Left lobe of liver (tissue), 2 donors: ENCODE data around the gene BCL2. TPM values are rescaled to one million over a fixed set of nuclear protein-coding genes. Genes with fewer than 3 reads are reported as not detected.

Experiments used
- ATAC-seq: fragments of 200-7000 bp; cut with Tn5 transposase; one replicate; pipeline ENCODE4 v1.9.1; 2020; ENCODE audit warnings: mild to moderate bottlenecking, moderate library complexity
- DNase-seq: peaks from one replicate; pipeline ENCODE4 v3.0.0-alpha.2; 2020; ENCODE audit warnings: low spot score
- total RNA-seq: library from RNA; stranded (reverse); gene quantifications from one replicate; pipeline ENCODE4 v1.2.1, GENCODE V29; 2021
- donor health status: DM: no; HTN: no; CAD: no; lungs with moderate emphysema.
- donor health status: DM: no; HTN: yes; CAD: no.

The BCL2 gene
- total RNA-seq, 1 donor from 2014 or later = 1.0 TPM

DNA sequence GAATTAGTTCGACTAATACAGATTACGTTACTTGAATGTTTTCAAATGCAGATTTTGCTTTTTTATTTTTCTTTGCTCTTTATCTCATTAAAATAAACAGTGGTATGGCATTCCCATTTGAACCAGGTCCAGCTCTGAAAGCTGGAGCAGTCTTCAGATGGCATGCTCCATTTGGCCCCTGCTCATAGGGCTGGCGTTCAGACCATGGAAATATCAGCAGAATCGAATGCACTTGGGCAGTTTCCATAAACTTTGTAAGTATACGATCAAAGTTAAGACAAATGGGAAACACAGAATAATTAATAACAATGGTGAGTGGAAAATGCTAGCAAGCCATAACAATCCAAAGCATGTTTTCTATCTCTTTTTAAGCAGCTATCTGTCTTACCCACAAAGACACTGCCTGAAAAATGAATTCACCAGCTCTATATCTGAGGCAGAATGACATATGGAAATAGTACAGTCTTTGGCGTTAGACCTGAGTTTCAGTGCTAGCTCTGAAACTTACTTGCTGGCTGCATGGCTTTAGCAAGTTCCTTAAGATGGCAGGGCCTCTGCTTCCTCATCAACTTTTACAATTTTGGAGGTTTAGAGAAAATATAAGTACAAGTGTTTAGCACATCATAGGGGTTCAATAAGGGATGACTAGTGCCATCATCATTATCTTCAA is 131.6 kb downstream of the BCL2 start:
- ATAC-seq = no peak
- no peak for DNase-seq

DNA sequence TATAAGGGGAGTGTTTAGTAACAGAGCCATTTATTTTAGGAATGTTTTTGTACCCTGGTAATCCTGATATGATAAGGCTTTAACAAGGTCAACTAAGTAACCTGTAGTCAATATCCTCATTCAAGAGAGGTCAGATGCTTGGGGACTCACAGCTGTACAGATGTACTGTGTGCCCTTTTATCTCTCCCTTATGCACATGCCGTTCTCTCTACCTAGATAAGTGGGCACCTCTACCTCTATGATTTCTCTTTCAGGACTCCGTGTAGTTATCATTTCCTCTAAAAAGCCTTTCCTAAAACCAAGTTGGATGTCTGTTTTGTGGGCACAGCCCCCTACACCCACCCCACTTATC is 132.4 kb downstream of the BCL2 start:
- ATAC-seq (no peak), DNase-seq (no peak)

DNA sequence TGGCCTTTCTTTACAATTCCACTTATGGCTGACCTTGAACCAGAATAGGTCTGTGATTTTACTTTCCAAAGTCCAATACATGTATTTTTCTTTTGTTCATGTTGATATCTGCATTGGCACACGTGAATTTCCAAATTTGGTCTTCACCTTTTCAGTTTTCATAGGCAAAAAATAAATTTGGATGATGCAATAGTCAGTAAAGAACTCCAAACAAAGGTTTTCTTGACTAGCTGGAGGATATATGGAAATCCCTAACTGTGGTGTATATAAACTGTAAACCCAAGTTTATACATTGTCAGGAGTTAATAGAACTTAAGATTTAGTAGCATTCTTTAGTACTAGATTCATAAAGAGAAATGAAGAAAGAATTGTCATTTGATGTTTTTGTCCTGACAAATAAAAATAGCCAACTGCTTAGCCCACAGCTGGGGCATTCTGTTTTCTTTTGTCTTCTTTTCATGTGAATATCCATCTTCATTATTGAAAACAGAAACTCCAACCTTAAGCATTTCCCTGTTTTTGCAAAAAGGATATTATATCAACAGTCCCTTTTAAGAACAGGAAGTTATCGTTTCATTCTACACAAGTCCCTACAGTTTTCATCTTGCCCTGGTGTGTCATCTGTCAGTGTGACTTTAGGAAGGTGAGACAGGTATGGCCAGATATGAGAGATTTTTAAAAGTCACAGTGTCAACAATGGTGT is 132.9 kb downstream of the BCL2 start:
- DNase-seq (no peak), ATAC-seq (no peak)

DNA sequence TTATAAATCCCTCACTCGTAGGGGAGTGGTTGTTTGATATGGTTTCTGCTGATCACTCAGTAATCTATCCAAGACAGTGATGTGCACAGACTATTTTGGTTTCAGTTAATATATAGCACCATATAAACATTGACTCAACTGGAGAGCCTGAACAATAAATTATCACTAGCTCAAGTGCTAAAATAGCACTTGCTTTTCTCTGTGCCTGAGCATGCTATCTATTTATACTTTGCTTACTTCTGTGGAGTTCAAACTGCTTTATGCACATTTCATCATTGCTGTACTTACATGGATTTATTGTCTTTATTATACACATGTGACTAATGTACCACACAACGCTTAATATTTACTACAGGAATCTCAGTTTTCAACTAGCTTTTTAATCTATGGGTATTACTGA is 133.6 kb downstream of the BCL2 start:
- DNase-seq (no peak), ATAC-seq (no peak)

DNA sequence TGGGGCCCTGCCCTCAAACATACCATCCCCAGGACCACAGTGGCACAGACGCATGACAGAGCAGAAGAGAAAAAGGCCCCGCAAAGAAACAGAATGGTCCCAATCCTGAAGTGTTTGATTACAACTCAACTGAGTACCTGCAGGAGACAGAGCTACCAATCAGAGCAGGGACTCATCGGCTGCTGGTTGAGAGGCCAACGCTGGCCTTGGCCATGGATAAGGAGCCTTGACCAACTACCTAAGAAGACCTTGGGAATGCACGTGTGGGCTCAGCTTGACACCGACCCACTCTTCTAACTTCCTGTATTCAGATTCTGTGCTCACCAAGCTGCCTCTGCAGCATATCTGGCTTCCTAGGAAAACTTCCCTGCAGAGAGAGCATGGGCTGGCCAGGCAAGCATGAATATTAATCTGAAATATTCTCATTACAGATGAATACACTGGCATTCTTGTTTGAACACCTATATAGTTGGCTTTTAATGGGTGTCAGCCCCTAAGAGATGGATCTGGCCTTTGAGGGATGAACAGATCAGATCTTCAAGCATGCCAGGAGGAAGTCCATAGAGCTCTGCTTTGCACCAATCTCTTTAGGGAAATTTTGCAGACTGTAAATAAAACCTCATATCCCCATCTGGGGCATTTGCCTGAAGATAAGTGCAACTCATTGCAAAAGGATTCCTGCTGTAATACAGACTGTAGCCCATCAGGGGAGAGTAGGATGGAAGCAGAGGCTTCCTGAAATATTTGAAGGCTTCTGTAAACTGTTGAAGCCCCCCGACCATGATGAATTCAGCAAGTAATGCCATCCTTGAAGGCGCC is 135.4 kb downstream of the BCL2 start:
- no peak for ATAC-seq
- no peak for DNase-seq

DNA sequence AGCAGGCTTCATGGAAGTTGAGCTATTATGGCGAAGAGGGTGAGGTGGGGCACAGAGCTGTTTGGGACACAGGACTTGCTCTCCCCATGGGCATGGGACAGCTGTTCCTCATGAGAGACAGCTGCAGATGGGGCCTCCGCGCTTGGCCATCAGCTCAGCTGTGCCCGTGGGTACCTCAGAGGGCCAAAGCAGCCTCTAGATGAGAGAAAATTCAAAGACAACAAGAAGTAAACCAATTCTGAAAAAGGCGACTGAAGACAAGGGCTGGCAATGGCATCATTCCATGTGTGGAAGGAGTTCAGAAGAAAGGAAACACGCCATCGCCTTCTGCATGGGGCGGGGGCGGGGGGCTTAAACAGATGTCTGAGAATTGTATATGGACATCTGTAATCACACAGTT is 136.2 kb downstream of the BCL2 start:
- ATAC-seq (no peak), DNase-seq (no peak)

DNA sequence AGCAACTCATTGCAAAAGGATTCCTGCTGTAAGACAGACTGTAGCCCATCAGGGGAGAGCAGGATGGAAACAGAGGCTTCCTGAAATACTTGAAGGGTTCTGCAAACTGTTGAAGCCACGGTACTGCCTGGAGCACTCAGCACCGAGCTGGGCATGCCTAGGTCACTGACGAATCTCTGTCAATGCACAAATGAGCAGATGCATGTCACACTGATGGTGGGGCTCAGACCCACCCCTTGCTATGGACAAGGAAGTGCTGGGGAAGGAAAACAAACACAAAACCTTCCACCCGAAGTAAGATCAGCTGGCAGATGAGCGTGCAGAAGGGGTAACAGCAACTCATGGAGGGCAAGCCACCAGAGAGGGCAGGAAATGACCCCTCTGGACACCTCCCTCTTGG is 136.7 kb downstream of the BCL2 start:
- no peak for DNase-seq
- ATAC-seq = no peak

DNA sequence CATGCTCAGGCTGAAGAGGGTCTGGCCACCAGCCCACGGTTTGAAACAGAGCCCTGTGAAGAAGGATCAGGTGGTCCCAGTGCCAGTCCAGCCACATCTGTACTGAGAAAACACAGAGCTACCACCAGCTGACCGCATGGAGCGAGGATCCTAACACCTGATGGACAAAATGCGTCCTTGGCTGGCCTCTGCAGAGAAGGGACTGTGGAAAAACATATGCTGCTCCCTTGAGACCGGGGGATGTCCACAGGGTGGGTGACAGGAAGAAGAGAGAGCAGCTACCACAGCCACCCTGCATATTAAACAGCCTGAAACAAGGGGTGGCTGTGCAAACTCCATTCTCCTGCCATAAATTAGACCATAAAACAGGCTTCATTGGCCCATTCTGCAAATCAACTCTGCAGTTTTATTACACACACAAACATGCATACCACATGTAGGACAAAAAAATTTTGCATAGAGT is 137.2 kb downstream of the BCL2 start:
- DNase-seq = no peak
- ATAC-seq = no peak

DNA sequence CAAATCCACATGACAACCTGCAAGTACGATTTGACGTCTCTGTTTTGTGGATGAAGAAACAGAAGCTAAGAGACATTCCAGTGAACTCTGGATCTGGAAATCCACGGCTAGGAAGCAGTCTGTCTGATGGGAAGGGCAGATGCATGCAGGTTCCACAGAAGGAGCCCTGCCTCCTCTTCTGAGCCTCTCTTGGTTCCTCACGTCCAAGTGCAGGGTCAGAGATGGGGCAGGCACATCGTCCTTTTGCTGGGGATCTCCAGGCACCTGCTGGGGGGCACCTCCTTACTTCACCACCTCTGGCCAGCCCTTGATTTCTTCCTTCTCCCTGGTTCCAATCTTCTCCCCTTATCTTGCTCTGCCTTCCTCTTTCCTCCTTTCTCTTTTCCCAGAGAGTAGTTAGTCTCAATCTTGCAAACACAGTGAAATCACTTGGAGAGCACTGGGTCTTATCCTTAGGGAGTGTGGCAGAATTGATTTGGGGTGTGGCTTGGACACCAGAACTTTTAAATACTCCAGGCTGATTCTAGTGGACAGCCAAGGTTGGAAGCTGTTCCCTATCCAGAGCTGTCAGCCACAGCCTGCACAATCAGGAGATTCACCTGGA is 137.8 kb downstream of the BCL2 start:
- no peak for ATAC-seq
- DNase-seq = no peak

DNA sequence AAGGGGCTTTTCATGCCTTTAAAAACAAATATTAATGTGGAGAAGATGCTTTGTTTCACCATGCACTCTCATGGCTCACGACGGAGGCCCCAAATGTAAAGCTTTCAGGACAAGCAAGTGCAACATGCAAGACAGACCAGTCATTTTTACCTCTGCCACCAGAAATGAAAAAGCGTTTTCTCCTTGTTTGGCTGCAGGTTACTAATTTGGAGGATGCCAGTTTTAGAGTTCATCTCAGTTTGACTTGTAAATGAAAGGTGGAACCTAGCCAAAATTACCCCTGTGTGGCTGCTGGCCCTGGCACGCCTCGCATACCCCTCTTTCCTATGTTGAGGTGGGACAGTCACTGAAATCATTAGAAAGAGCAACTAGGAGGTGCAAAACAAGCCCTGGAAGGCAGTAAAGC is 138.6 kb downstream of the BCL2 start:
- no peak for DNase-seq
- no peak for ATAC-seq

DNA sequence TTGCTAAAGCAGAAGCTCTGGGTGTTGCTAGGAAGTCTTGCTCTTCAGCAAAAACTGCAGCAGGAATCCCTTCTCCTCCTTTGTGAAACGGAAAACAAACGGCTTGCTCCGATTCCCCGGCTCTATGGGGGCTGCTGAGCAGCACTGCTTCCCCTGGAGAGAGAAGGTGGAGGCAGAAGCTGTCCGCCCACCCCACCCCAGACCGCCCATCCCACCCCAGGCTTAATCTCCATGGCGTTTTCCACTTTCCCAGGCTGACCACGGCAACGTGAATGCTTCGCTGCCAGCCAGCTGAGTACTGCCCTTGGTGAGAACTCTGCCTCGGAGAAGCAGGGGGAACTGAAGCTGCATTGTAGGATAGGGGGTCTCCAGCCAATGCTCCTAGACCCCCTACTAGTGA is 139.2 kb downstream of the BCL2 start:
- no peak for DNase-seq
- no peak for ATAC-seq

DNA sequence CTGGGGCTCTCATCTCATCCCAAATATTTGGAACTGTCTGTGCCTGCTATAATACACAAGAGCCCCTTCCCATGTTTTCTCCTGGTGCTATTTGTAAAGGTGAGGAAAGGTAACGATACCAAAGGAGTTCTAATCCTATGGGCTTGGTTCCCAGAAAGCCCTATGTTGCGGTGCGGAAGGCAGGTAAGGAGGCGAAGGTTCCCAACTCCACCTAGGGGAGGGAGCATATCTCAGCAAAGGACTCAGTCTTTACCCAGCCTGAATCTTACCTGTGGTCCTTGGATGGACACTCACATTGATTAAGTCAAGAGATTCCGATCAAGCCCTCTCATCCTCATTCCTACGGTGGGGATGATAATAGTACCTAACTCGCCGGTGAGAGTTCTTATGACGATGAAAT is 140.1 kb downstream of the BCL2 start:
- no peak for DNase-seq
- no peak for ATAC-seq

DNA sequence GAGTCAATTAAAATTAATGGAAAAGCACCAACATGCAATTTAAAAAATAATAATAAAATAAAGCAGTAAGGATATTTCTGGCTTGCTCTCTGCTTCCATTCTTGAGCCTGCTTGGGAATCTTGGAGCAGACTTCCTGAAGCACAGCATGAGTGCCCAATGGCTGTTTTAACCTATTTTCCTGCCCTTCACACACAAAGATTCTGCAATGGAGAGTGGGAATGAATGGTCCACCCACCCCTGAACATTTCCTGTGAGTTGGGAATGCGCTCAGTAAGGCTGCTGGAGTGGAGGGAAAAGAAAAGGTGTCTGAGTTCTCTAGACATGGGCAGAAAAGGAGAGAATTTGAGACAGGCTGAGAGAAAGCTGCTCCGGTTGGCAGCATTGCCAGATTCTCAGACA is 140.6 kb downstream of the BCL2 start:
- ATAC-seq (no peak), DNase-seq (no peak)

DNA sequence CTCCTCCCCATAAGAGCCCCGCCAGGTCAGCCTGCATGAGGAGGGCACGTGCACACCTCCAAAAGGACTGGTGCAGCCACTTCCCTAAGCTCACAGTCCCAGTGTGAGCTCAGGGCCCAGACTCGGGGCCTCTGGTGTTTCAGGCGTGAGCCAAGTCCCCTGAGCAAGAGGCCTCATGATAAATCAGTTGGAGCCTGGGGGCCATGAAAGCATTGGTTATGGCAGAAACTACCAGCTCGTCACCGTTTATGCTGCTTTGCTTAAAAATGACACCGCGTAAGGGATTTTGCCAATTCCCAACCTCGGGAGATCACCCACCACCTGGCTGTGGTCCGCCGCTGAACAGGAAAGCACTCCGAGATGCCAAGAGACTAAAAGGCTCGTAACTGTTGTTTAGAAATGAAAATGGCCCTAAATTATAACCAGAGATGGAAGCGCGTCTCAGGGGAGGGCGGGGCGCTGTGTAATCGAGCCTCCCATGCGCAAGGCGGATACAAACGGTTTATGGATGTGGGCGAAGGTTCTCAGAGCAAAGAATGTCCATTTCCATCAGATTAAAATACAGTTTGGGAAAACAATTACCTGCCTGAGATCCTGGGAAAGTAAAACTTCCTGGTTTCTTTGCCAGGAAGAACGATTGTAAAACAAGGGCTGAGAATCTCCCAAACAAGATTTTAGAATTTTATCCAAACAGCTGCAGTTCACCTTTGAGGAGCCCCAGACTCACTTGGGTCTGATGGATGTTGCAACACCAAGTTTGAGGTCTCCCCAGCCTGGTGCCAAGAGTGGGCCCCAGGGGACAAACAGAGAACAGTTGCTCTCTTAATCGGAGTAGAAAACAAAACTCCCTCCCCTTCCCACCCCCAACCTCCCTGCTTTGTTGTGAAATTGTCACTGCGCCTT is 141.4 kb downstream of the BCL2 start:
- no peak for ATAC-seq

DNA sequence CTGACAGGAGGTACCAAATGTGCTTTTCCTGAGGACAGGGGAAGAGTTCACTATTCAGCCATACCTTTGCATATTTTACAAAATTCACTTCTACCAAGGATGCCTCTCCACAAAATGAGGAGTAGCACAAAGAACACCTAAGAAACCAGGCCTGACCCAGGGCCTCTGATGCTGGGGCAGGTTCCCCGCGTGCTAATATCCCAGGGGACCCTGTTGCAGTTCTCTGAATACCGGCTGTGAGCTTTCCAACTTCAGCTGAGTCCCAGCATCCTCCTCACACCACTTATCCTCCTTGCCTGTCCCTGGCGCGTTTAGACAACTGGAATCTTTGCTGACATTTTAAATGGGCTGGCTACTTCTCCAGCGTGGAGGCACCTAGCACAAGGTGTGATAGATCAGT is 142.3 kb downstream of the BCL2 start:
- no peak for ATAC-seq
- no peak for DNase-seq

More for the DNA sequence above, 141.4 kb downstream of the BCL2 start:
- DNase-seq = no peak

DNA sequence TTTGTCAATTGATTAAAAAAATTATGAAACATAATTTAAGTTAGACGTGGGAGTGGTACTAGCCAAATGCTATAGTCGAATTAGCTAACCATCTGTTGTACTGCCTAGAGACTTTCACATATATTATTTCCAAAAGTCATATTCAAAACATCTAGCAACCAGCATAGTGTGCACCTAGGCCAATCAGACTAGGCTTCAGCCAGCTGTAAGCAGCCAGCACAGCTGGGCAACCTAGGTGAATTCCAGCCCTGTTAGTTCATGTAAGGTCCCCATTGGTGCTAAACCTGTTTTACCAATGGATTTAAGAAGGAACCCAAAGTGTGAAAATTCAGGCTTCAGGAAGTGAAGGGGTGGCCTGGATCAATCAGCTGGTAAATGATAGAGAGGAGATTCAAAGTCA is 144.3 kb downstream of the BCL2 start:
- no peak for DNase-seq
- ATAC-seq = no peak

DNA sequence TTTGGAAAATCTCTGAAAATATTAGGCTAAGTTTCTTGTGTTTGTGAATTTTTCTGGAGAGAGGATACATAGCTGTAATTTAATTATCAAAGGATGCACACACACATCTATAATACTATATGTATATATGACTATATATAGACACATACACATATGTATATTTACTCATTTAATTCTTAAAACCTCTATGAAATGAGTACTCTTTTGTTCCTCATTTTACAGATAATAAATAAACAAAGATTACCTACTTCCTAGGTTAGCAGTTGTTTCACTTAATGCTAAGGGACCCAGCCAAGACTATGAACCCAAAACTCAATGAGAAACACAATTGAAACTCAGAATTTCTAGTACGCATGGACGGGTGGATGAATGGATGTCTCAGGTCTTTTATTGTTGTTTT is 145.6 kb downstream of the BCL2 start:
- DNase-seq (no peak), ATAC-seq (no peak)

DNA sequence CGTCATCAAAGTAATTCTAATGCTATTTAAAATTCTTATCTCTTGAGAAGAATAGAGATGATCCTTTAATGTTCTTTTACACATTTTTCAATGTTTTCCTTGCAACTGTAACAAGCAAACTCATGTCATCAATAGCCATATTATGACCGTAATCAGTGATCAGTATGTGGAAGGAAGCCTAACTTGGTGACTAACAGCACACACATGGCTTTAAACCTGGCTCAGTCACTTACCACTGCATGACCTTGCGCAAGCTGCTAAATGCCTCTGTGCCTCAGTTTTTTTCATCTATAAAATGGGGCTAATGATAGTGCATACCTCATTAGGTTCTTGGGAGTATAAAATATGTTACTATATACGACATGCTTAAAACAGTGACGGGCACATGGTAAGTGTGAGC is 149.7 kb downstream of the BCL2 start:
- DNase-seq = no peak

DNA sequence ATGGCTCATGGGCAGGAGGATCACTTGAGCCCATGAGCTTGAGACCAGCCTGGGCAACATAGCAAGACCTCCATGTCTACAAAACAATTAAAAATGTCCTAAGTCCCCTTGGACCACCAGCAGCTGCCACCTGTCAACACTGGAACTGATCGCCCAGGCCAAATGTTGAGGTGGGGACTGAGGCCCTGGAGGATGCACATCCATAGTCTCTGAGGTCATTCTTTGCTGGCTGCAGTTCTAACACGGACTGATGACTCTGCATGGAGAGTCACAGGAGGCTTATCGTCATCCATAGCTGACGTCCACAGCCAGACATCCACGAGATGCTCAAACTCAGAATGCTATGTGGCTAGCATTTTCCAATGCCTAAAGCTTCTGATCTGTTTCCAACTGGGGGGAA is 151.3 kb downstream of the BCL2 start:
- DNase-seq = no peak
- ATAC-seq = no peak

More for the DNA sequence above, 149.7 kb downstream of the BCL2 start:
- no peak for ATAC-seq

DNA sequence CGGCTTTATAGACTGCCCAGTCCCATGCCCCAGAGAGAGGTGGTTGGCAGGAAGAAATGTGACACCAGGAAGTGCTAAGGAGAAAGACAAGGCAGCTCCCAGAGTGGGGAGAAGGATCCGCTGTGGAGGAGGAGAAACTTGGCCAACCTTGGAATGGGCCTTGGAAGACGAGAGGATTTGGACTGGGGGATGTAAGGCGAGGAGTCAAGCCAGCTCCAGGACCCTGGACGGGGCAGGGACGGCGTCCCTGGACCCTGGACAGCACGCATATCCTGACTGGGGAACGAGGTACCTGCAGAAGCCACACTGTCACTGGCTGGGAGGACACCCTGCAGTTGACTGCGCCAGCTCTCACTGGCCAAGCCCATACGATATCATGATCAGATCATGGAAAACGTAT is 153.4 kb downstream of the BCL2 start:
- no peak for DNase-seq
- no peak for ATAC-seq

DNA sequence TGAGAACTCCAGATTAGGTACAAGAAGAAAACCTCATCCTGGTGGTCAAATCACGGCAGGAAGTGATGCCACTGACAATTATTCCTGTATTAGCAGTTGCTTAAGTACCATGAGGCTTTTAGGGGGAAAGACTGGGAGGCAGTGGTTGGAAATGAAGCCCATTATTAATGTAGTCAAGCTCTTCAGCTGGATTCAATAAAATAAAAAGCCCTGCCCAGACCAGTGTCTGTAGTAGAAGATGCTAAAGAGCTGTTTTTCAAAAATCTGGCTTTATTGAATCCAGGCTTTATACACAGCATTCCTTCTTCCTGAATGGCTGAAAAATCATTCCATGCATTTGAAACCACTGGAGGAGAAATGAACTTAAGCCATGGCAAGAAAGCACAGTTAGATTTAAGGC is 155.2 kb downstream of the BCL2 start:
- DNase-seq (no peak), ATAC-seq (no peak)
